GM19240 (cell line): ENCODE results near the gene CALR3.
"Not testable (repeated sequence)": the region's sequence is repeated elsewhere in the genome, so short reads cannot be mapped to it uniquely, and the experiment has no call there.

Experiments used
- DNase-seq: peaks from one replicate; pipeline ENCODE4 v3.0.0; 2011; ENCODE audit warnings: low spot score; ENCODE audit not compliant: insufficient read length

Gene CALR3

DNA sequence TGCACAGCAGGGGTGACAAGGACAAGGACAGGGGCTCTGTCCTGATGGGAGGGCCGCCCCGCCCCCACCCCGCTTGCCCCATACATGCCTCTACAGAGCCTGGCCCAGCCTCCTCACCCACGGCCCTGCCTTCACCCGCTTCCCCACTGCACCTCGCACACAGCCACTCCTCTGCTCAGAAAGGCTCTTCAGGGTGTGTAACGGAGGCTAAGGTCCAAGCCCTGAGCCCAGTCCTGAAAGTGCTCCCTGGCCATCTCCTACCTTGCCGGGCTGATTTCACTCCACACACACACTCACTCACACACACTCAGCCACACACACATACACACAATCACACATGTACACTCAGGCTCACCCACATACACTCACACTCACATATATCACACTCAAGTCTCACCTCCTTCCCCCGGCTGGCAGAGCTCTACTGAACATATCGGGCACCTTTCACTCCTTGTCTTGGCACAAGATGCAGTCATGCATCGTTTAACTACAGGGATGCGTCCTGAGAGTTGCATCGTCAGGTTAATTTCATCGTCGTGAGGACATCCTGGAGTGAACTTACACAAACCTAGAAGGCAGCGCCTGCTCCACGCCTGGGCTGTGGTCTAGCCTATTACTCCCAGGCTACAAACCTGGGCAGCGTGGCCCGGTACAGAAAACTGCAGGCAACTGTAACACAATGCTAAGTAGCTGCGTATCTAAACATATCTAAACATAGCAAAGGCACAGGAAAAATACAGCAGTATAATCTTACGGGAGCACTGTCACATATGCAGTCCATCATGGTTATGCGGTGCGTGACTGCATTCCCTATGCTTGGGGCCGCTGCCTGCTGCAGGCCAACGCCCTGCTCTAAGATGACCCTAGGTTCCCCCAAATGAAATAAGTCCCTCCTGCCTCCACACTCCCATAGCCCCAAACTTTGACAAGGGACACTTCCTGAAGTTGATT lies 37.3 kb downstream of the CALR3 start:
- no peak for DNase-seq

DNA sequence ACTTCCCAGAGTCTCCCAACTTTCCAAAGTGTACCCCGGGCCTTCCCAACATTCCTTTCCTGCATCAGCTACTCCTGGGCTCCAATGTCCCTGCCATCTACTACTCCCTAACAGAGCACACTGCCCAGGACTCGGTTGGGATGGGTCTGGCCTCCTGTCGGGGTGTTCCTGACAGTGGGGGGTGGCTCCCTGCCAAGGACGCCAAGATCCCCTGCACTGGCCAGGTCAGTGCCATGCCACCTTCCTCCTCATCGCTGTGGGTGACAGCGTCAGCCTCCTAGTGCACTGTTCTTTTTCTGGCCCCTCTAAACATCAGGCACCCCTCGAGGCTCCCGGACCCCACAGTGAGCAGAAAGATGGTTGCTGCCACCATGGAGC lies 38.0 kb downstream of the CALR3 start:
- DNase-seq = no peak

- DNase-seq = no peak
Observed at GRCh38 chr19:16457195-16457953, 38.6 kb downstream of the CALR3 start.

DNA sequence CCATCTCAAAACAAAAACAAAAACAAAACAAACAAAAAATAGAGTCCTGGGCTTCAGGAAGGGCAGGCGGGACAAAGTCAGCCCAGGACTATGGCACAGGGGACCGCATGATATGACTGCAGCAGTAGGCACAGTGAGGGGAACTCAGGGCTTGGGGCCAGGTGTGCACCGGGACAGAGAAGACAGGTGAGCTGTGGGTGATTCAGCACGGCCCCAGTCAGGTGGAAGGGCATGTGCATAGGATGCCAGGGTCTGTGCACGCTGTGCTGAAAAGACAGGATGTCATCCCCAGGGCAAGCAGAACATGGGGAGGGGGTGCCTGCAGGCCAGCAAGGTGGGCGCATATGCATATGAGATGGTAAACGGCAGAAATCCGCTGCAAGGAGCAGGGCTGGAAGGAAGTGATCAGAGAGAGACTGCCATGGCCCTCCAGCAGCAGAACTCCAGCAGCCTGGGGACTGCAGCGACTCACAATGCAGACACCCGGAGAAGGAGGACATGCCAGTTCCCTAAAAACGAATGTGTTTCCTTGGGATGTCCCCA lies 39.2 kb downstream of the CALR3 start:
- no peak for DNase-seq

DNA sequence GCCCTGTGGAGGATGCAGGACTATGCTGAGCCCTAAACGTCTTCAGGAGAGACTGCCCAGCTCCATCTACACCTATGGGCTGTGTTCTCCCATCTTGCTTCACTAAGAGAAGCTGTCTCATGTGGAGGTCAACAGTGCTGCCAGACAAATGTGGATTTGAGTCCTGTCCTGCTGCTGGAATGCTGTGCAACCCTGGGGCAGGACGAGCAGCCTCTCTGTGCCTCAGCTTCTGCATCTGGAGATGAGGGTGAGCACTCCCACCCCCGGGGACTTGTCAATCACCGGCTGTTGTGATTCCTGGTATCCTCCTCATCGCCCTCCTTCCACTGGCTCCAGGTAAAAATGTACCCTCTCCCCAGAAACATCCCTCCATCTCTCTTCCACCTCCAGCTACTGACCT lies 40.5 kb downstream of the CALR3 start:
- no peak for DNase-seq

DNA sequence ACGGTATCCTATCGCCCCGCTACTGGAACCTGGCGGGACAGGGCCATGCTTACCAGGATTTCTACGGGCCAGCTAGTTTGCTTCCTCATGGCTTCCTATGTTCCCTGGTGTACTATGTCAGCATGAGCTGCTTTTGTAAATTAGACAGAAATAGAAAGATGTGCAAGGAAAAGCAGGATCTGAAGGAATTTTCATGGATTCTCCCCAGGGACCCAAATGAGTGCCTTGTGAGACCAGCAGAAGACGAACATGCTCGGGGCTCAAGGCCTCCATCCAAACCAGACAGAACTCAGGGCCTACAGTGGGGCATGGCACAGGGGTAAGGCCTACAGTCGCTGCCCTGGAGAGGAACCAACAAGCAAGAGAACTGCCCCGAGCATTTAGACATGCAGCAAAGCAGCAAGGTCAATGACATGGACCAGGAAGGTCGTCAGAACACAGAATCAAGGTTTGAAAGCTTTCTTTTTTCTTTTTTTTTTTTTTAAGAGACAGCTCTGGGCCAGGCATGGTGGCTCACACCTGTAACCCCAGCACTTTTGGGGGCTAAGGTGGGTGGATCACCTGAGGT lies 41.5 kb downstream of the CALR3 start:
- DNase-seq = no peak

DNA sequence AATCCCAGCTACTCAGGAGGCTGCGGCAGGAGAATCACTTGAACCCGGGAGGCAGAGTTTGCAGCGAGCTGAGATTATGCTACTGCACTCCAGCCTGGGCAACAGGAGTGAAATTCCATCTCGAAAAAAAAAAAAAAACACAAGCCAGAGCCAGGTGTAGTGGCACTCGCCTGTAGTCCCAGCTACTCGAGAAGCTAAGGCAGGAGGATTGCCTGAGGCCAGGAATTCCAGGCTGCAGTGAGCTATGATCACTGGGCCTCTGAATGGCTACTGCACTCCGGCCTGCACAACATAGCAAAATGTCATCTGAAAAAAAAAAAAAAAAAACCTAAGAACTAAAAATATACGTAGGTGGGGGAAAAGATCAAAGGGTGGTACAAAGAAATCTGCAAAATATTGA lies 43.6 kb downstream of the CALR3 start:
- no peak for DNase-seq

GRCh38 chr19:16449330-16449961 lies 46.5 kb downstream of the CALR3 start:
- peak; percentile 49 for DNase-seq

DNA sequence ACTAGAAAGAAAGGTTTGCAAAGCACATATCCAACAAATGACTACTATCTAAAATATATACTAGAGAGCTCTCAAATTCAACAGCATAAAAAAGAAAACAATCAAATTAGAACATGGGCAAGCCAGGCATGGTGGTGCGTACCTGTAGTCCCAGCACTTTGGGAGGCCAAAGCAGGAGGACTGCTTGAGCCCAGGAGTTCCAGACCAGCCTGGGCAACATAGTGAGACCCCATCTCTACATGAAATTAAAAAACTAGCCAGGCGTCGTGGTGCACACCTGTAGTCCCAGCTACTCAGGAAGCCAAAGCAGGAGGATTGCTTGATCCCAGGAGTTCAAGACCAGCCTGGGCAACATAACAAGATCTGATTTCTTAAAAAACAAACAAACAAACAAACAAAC lies 47.1 kb downstream of the CALR3 start:
- not testable (repeated sequence) for DNase-seq

DNA sequence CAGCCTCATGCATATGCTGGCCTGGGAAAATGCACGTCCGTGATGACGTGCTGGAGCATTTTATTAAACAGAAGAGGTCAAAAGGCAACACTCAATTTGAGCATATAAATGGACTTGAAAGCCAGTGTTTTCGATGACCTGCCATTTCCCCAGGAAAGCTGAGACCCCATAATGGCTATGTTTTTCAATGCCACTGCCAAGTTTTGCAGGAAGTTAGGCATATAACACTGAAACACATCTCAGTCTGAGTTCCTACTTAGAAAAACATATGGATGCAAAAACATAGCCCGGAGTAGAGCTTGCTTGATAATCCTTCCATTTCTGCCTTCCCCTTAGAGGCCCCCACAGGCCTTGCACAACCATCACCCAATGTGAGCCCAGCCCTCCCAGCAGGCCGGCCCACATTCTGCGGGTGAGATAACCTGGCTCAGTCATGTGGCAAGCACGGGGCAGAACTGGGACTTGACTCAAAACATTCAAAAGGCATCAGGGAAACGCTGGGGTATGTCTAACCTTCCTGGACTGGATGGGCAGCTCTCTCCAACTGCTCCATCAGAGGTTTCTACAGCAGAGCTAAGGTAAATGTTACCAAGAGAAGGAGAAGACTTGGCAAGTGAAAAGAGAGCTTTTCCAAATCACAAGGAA lies 49.1 kb downstream of the CALR3 start:
- DNase-seq = peak; percentile 39

- DNase-seq = peak; percentile 42
Observed at GRCh38 chr19:16446108-16446723, 49.8 kb downstream of the CALR3 start.

DNA sequence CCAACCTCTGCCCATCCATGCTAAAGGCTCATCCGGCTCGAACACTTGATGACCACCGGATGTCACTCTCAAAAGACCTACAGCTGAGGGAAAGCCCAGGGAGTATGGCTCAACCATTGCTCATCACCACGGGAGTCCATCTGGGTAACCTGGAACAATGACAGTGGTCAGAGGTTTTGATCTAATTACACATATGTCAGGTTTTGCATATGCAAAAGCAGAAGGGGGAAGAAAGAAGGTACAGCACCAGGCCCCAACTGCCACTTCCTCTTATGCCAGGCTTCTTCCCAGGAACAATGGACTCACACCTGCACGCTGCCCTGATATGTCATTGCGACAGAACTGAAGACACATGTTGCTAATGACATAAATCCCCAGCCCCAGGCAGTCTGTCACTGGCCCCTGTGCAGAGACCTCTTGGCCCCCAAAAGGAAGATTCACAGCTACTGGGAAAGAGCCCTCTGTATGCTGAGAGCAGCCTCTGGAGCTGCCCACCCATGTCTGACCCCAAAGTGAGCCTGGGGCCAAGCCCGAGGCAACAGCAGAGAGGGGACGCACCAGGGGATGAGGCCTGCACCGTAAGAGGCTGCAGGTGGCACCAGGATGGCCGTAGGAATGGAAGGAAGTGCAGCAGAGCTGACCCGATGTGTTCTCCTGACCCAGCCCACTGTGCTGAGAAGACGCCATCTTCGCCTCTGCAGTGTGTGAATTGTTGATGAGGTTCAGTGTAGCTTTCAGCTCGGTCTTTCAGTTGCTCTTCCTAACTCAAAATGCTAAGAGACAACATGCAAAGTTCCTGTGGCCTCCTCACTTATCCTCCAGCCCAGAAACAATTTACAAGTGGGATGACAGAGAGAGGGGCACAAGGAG lies 50.5 kb downstream of the CALR3 start:
- DNase-seq = no peak

DNA sequence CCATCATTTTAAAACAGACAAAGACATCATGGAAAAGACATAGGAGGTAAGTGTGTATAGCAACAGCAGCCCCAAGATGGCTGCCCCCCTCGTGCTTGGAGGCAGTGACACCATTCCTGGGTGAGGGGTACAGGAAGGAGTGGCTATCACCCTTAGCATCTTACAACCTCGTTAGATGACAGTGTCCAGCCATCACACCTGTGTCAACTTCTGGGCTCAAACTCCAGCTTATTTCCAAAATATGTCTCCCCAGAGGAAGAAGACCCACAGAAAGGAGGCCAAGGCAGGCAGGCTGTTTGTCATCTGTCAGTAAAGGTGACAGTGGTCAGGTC lies 51.7 kb downstream of the CALR3 start:
- no peak for DNase-seq

DNA sequence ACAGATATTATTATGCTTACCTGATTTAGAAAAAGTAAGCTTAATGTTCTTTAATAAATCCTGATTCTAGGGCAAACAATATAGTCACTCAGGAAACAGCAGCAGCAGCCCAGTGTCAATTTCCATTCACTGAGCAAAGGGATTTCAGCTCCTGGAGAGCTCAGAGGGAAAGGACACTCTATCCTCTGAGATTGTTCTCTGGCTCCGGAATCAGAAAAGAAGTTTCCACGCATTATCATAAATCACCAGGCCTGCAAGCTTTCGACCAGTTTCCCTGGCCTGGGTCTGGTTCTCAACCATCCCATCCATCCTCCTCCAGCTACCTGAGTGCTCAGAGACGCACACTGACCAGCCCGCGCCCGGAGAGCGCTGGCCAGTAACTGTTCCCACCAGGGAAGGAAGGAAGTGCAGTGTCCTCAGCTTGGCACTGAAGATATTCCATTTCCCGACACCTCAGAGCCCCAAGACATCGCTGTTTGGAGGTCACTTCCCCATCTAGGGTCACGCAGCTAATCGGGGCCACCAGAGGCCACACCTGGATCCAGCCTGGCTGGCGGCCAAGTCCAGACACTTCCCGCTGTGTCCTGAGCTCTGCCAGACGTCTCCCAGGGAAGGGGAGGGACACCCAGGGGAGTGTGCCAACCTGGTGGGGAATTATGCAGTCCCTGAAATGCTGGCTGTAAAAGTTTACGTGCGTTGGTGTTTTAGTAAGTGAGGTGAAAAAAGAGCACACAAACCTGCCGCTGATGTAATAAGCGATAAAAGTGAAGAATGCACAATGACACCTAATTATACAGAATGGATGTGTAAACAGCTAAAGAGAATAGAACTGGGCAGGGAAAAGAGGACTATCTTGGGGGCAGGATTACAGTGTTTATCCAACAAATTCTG lies 53.3 kb downstream of the CALR3 start:
- DNase-seq = no peak

GRCh38 chr19:16441661-16442162 lies 54.3 kb downstream of the CALR3 start:
- DNase-seq = no peak

DNA sequence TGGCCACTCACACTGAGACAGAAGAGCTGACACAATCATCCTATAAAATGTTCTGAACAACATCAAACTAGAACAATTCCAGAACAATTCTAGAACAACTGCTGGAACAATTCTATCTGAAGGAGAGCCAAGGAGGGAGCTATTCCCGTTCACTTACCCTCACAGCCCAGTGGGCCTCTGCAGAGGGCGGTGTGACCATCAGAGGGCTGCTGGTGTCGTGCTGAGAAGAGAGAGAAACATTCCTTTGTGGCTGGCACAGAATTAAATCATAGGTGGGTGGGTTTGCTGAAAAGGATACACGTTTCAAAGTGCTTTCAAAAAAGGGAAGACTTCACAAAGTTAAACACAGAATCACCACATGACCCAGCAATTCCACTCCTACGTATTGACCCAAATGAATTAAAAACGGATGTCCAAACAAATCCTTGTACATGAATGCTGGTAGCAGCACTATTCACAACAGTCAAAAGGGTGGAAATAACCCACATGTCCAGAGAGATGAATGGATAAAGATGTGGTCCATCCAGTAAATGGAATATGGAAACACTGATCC lies 59.1 kb downstream of the CALR3 start:
- no peak for DNase-seq

DNA sequence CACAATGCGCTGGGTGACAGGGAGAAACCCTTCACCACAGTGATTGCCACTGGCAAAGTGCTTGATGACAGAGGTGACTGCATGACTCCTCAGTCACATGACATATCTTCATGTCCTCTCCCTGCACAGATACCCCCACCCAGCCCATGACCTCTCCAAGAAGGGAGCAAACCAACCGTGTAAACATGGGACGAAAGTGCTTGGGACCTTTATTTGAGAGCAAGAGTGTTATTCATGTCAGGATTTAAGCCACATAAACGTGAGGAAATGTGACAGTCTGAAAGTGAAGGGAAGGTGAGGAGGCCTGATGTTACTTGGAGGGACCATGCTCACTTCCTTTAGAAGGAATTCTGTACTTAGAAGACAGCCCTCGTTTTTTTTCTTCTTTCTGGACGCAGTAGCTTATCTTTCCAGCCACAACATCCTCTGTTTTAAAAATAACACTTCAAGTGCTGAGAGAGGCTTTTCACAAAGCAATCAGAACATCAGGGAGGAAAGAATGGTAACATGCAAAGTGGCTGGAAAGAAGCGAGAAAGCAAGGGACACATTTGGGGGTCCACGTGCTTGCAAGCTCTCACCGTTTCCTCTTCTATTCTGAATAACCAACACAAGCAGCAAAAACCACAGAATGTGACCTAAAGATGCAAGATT lies 59.8 kb downstream of the CALR3 start:
- DNase-seq = no peak
